Stimulated activated naive CD8-positive, alpha-beta T cell treated with anti-CD3 and anti-CD28 coated beads, Interleukin-15, Interleukin-2, amounts not matched to agents 100 ng/mL and 50 ng/mL, for 24 hours (primary cell): ENCODE data around the gene ZFYVE28.
A peak's percentile ranks its signal among the peaks of the same experiment; 100 is the strongest.
"Not testable (repeated sequence)": the region's sequence is repeated elsewhere in the genome, so short reads cannot be mapped to it uniquely, and the experiment has no call there.

ENCODE experiments used
- H3K27ac Mint-ChIP-seq: one replicate; pipeline ENCODE4 v1.8.0; 2021; ENCODE audit warnings: mild to moderate bottlenecking, mixed read lengths
- H3K27me3 Mint-ChIP-seq: one replicate; pipeline ENCODE4 v1.8.0; 2021; ENCODE audit warnings: mixed read lengths
- H3K36me3 Mint-ChIP-seq: one replicate; pipeline ENCODE4 v1.8.0; 2021; ENCODE audit warnings: low read depth, mixed read lengths
- H3K4me1 Mint-ChIP-seq: one replicate; pipeline ENCODE4 v1.8.0; 2021; ENCODE audit warnings: low read depth, mixed read lengths
- H3K4me3 Mint-ChIP-seq: one replicate; pipeline ENCODE4 v1.8.0; 2021; ENCODE audit warnings: mild to moderate bottlenecking, mixed read lengths
- H3K9me3 Mint-ChIP-seq: one replicate; pipeline ENCODE4 v1.8.0; 2021; ENCODE audit warnings: mixed read lengths

Gene ZFYVE28

DNA sequence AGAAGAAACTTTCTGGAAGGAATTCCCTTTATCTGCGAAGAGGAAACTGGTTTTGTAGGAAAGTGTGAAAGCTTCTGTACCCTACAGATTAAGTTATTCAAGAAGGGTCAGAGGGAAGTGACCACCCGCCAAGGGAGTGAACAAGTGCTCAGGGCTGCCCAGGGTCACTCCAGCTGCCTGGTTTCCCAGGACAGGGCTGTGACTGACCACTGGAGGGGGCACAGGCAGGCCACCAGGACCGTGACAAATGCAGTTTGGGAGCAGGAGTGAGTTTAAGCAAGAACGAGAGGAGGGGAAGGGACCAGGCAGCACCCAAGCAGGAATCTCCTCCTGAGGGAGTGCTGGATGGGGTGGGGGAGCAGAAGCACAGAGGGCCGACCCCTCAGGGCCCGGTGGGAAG, 34.2 kb downstream of the ZFYVE28 start:
- H3K27me3 Mint-ChIP-seq = peaks cover 4% of the 10 kb centered on the region
- no peak overlapping the region for H3K27ac Mint-ChIP-seq
- H3K36me3 Mint-ChIP-seq = no peaks in the 10 kb centered on the region
- no peak overlapping the region for H3K4me3 Mint-ChIP-seq
- no peaks in the 10 kb centered on the region for H3K9me3 Mint-ChIP-seq
- H3K4me1 Mint-ChIP-seq = peaks cover 15% of the 10 kb centered on the region

- Mint-ChIP-seq H3K36me3 (no peaks in the 10 kb centered on the region), H3K9me3 (no peaks in the 10 kb centered on the region), H3K27ac (no peak overlapping the region), H3K4me3 (no peak overlapping the region), H3K27me3 (peaks cover 4% of the 10 kb centered on the region), H3K4me1 (peaks cover 15% of the 10 kb centered on the region)
These were observed 34.7 kb downstream of the ZFYVE28 start for GRCh38 chr4:2383760-2384159.

DNA sequence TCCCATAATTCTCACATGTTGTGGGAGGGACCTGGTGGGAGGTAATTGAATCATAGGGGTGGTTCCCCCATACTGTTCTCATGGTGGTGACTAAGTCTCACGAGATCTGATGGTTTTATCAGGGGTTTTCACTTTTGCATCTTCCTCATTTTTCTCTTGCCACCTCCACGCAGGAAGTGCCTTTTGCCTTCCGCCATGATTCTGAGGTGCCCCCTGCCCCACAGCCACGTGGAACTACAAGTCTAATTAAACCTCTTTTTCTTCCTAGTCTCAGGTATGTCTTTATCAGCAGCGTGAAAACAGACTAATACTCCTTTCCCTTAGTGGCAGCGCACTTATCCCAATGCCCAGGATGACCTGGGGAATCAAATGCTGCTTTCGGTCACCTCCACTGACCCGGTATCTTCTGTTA, 35.2 kb downstream of the ZFYVE28 start:
- peak overlapping the region; percentile 24 for H3K27ac Mint-ChIP-seq
- H3K4me3 Mint-ChIP-seq, H3K27me3 Mint-ChIP-seq: not testable (repeated sequence)

DNA sequence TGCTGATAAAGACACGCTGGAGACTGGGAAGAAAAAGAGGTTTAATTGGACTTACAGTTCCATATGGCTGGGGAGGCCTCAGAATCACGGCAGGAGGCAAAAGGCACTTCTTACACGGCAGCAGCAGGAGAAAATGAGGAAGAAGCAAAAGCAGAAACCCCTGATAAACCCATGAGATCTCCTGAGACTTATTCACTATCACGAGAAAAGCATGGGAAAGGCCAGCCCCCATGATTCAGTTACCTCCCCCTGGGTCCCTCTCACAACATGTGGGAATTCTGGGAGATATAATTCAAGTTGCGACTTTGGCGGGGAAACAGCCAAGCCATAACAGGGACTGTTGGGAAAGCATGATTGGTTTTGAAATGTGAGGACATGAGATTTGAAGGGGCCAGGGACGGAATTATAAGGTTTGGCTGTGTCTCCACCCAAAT, 35.7 kb downstream of the ZFYVE28 start:
- peaks cover 15% of the 10 kb centered on the region for H3K4me1 Mint-ChIP-seq
- H3K27ac Mint-ChIP-seq, H3K4me3 Mint-ChIP-seq, H3K36me3 Mint-ChIP-seq, H3K9me3 Mint-ChIP-seq, H3K27me3 Mint-ChIP-seq: not testable (repeated sequence)

More for the DNA sequence above, 35.2 kb downstream of the ZFYVE28 start:
- not testable (repeated sequence) for H3K36me3 Mint-ChIP-seq, H3K9me3 Mint-ChIP-seq
- H3K4me1 Mint-ChIP-seq = peaks cover 15% of the 10 kb centered on the region

DNA sequence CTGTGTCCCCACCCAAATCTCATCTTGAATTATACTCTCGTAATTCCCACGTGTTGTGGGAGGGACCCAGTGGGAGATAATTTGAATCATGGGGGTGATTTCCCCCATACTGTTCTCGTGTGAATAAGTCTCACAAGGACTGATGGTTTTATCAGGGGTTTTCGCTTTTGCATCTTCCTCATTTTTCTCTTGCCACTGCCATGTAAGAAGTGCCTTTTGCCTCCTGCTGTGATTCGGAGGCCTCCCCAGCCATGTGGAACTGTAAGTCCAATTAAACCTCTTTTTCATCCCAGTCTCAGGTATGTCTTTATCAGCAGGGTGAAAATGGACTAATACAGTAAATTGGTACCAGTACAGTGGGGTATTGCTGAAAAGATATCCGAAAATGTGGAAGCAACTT, 37.9 kb downstream of the ZFYVE28 start:
- H3K36me3 Mint-ChIP-seq, H3K27me3 Mint-ChIP-seq, H3K9me3 Mint-ChIP-seq, H3K4me3 Mint-ChIP-seq: not testable (repeated sequence)
- Mint-ChIP-seq H3K4me1 (peaks cover 15% of the 10 kb centered on the region), H3K27ac (peak overlapping the region; percentile 4)

GRCh38 chr4:2378898-2379297, 39.5 kb downstream of the ZFYVE28 start:
- no peaks in the 10 kb centered on the region for H3K36me3 Mint-ChIP-seq
- H3K9me3 Mint-ChIP-seq = no peaks in the 10 kb centered on the region
- H3K4me3 Mint-ChIP-seq = no peak overlapping the region
- peaks cover 4% of the 10 kb centered on the region for H3K27me3 Mint-ChIP-seq
- peaks cover 15% of the 10 kb centered on the region for H3K4me1 Mint-ChIP-seq
- no peak overlapping the region for H3K27ac Mint-ChIP-seq

GRCh38 chr4:2378401-2378800, 40.0 kb downstream of the ZFYVE28 start:
- Mint-ChIP-seq H3K9me3 (no peaks in the 10 kb centered on the region), H3K27me3 (peaks cover 4% of the 10 kb centered on the region), H3K36me3 (no peaks in the 10 kb centered on the region), H3K27ac (no peak overlapping the region), H3K4me3 (no peak overlapping the region), H3K4me1 (peaks cover 10% of the 10 kb centered on the region)

DNA sequence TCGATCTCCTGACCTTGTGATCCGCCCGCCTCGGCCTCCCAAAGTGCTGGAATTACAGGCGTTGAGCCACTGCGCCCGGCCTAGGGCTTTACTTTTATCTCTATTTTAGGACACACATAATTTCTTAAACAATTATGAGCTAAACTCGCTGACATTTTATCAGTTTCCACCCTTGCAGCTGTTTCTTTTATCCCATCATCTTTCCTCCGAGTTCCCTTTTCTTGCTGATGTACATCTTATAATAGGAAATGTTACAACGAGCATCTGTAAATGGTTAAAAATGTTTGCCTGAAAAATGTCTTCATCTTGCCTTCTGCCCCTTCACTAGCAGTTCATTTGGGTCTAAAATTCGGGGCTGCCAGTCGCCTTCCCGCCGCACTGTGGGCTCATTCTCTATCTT, 41.2 kb downstream of the ZFYVE28 start:
- peaks cover 4% of the 10 kb centered on the region for H3K27me3 Mint-ChIP-seq
- no peaks in the 10 kb centered on the region for H3K9me3 Mint-ChIP-seq
- no peak overlapping the region for H3K27ac Mint-ChIP-seq
- no peak overlapping the region for H3K4me3 Mint-ChIP-seq
- H3K36me3 Mint-ChIP-seq = no peaks in the 10 kb centered on the region
- no peaks in the 10 kb centered on the region for H3K4me1 Mint-ChIP-seq

- H3K4me1 Mint-ChIP-seq = no peaks in the 10 kb centered on the region
- no peak overlapping the region for H3K4me3 Mint-ChIP-seq
- no peaks in the 10 kb centered on the region for H3K27me3 Mint-ChIP-seq
- H3K36me3 Mint-ChIP-seq = no peaks in the 10 kb centered on the region
- no peak overlapping the region for H3K27ac Mint-ChIP-seq
- H3K9me3 Mint-ChIP-seq = no peaks in the 10 kb centered on the region
These were observed 43.0 kb downstream of the ZFYVE28 start for GRCh38 chr4:2375427-2375826.

DNA sequence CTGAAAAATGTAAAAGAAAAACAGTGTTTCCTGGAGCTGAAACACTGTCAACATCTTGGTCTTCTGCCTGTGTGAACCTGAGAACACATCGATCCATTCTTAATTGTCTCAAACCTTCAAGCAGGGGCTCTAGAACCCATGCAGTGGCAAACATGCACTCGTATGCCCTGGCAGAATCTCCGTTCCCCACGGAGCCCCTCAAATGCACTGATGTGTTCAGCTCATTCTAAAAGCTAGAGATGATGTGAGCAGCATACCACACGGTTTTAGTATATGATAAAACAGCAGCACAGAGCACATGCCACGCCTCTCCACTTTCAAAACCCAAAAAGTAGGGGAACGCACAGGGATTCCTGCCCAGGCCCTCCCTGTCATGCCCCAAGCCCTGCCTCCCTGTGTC, 44.9 kb downstream of the ZFYVE28 start:
- Mint-ChIP-seq H3K4me3 (no peak overlapping the region), H3K27me3 (no peaks in the 10 kb centered on the region), H3K36me3 (no peaks in the 10 kb centered on the region), H3K4me1 (no peaks in the 10 kb centered on the region), H3K27ac (no peak overlapping the region), H3K9me3 (no peaks in the 10 kb centered on the region)

GRCh38 chr4:2372488-2373030, 45.9 kb downstream of the ZFYVE28 start:
- H3K4me1 Mint-ChIP-seq = no peaks in the 10 kb centered on the region
- H3K4me3 Mint-ChIP-seq = no peak overlapping the region
- H3K27me3 Mint-ChIP-seq = no peaks in the 10 kb centered on the region
- no peak overlapping the region for H3K27ac Mint-ChIP-seq
- no peaks in the 10 kb centered on the region for H3K9me3 Mint-ChIP-seq
- H3K36me3 Mint-ChIP-seq = no peaks in the 10 kb centered on the region

- H3K36me3 Mint-ChIP-seq = no peaks in the 10 kb centered on the region
- no peak overlapping the region for H3K27ac Mint-ChIP-seq
- H3K4me1 Mint-ChIP-seq = no peaks in the 10 kb centered on the region
- no peaks in the 10 kb centered on the region for H3K27me3 Mint-ChIP-seq
- H3K4me3 Mint-ChIP-seq = no peak overlapping the region
- no peaks in the 10 kb centered on the region for H3K9me3 Mint-ChIP-seq
These were observed 46.5 kb downstream of the ZFYVE28 start for GRCh38 chr4:2371765-2372487.

GRCh38 chr4:2370597-2371320, 47.7 kb downstream of the ZFYVE28 start:
- H3K4me1 Mint-ChIP-seq = no peaks in the 10 kb centered on the region
- no peak overlapping the region for H3K4me3 Mint-ChIP-seq
- no peak overlapping the region for H3K27ac Mint-ChIP-seq
- H3K36me3 Mint-ChIP-seq = no peaks in the 10 kb centered on the region
- H3K9me3 Mint-ChIP-seq = no peaks in the 10 kb centered on the region
- no peaks in the 10 kb centered on the region for H3K27me3 Mint-ChIP-seq

GRCh38 chr4:2368746-2369437, 49.6 kb downstream of the ZFYVE28 start:
- no peak overlapping the region for H3K27ac Mint-ChIP-seq
- H3K4me1 Mint-ChIP-seq = no peaks in the 10 kb centered on the region
- no peaks in the 10 kb centered on the region for H3K9me3 Mint-ChIP-seq
- no peaks in the 10 kb centered on the region for H3K36me3 Mint-ChIP-seq
- H3K27me3 Mint-ChIP-seq = no peaks in the 10 kb centered on the region
- no peak overlapping the region for H3K4me3 Mint-ChIP-seq

- Mint-ChIP-seq H3K36me3 (no peaks in the 10 kb centered on the region), H3K4me3 (no peak overlapping the region), H3K27me3 (no peaks in the 10 kb centered on the region), H3K9me3 (no peaks in the 10 kb centered on the region), H3K4me1 (peaks cover 3% of the 10 kb centered on the region), H3K27ac (no peak overlapping the region)
These were observed 50.8 kb downstream of the ZFYVE28 start for GRCh38 chr4:2367626-2368025.
